Astrocyte of the spinal cord (primary cell): Measurements from ENCODE around the gene MAVS.

Experiments
- DNase-seq: peaks from one replicate; pipeline ENCODE4 v3.0.0; 2011; ENCODE audit warnings: low read depth, low spot score
- H3K4me3 ChIP-seq: 2 replicates; pipeline ENCODE4 v1.5.1; 2011; ENCODE audit warnings: low read depth, mild to moderate bottlenecking, low read length, moderate library complexity
- CTCF ChIP-seq: IDR thresholded peaks from 2 replicates; pipeline ENCODE4 v1.5.1; 2012; ENCODE audit warnings: low read depth, mild to moderate bottlenecking, low read length, inconsistent platforms
- in situ Hi-C: cut with HindIII; loops from 2 replicates; pipeline ENCODE4 v1.10.0; 2017; ENCODE audit warnings: low sequenced_read_pairs

MAVS gene

GRCh38 chr20:3812975-3813847 is 33.4 kb upstream of the MAVS start:
- no peak overlapping the region for H3K4me3 ChIP-seq
- in situ Hi-C loops: no loop called here
- no peak for TF ChIP-seq CTCF
- DNase-seq: no peak

- TF ChIP-seq CTCF: no peak
- in situ Hi-C loops: no loop called here
- H3K4me3 ChIP-seq: no peak overlapping the region
- no peak for DNase-seq
These were observed 32.6 kb upstream of the MAVS start for GRCh38 chr20:3813848-3814581.

- no peak overlapping the region for H3K4me3 ChIP-seq
- DNase-seq: no peak
- in situ Hi-C loops: no loop called here
- no peak for TF ChIP-seq CTCF
These were observed 31.6 kb upstream of the MAVS start for GRCh38 chr20:3814928-3815495.

- in situ Hi-C loops: no loop called here
- no peak for DNase-seq
- H3K4me3 ChIP-seq: no peak overlapping the region
- TF ChIP-seq CTCF: no peak
These were observed 30.8 kb upstream of the MAVS start for GRCh38 chr20:3815703-3816315.

- DNase-seq: peak; percentile 79
- no peak overlapping the region for H3K4me3 ChIP-seq
- TF ChIP-seq CTCF: peak; percentile 84
- in situ Hi-C loops: no loop called here
These were observed 28.2 kb upstream of the MAVS start for GRCh38 chr20:3818155-3819151.
